Stomach (tissue), 9 donors: ENCODE results near the gene RPH3AL. TPM values are rescaled to one million over a fixed set of nuclear protein-coding genes. Genes with fewer than 3 reads are reported as not detected.
A peak's percentile ranks its signal among the peaks of the same experiment; 100 is the strongest.
"Not testable (repeated sequence)": the region's sequence is repeated elsewhere in the genome, so short reads cannot be mapped to it uniquely, and the experiment has no call there.

Experiments used
- DNase-seq, 2 donors: peaks; one replicate each; pipeline versions ENCODE4 v3.0.0 to v3.0.0-alpha.2; 2013 to 2019
- H3K27ac ChIP-seq, 5 donors: fragments of 200-600 bp in 4 of 5; sonication (generic) in 4 of 5; one replicate each; pipeline ENCODE4 v1.5.1; 2013 to 2019; ENCODE audit warnings: mild to moderate bottlenecking in 1 of 5, moderate library complexity in 1 of 5
- H3K27me3 ChIP-seq, 3 donors: fragments of 200-600 bp; sonication (generic); one replicate each; pipeline ENCODE4 v1.5.1; 2017 to 2019; ENCODE audit warnings: mixed run types in 1 of 3
- H3K36me3 ChIP-seq, 4 donors: fragments of 200-600 bp; sonication (generic); 1 replicate in 3 of 4; 2 replicates in 1 of 4; pipeline ENCODE4 v1.5.1; 2016 to 2019
- H3K4me1 ChIP-seq, 4 donors: fragments of 200-600 bp; sonication (generic); one replicate each; pipeline ENCODE4 v1.5.1; 2016 to 2019
- H3K4me3 ChIP-seq, 4 donors: fragments of 200-600 bp; sonication (generic) in 3 of 4; one replicate each; pipeline ENCODE4 v1.5.1; 2016 to 2019; ENCODE audit warnings: mild to moderate bottlenecking in 1 of 4
- H3K9me3 ChIP-seq, 4 donors: fragments of 200-600 bp; sonication (generic); one replicate each; pipeline ENCODE4 v1.5.1; 2016 to 2019
- CTCF ChIP-seq, 7 experiments: fragments of 450-650 bp in 4 of 7; fragments of 200-600 bp in 3 of 7; sonication (generic) in 3 of 7; IDR thresholded peaks; one replicate each; pipeline ENCODE4 v1.5.1; 2016 to 2019; ENCODE audit warnings: antibody characterized with exemption in 7 of 7, control low read depth in 2 of 7, mild to moderate bottlenecking in 1 of 7
- EP300 ChIP-seq: sonication (generic); formaldehyde crosslinking; IDR thresholded peaks from one replicate; pipeline ENCODE4 v1.6.1; 2017; ENCODE audit warnings: antibody characterized with exemption
- POLR2A ChIP-seq, 4 donors: fragments of 450-650 bp; IDR thresholded peaks; one replicate each; pipeline ENCODE4 v1.6.1; 2016; ENCODE audit warnings: antibody characterized with exemption in 4 of 4, control low read depth in 2 of 4, mild to moderate bottlenecking in 1 of 4, moderate library complexity in 1 of 4
- POLR2AphosphoS5 ChIP-seq, 3 donors: sonication (generic); formaldehyde crosslinking; IDR thresholded peaks; one replicate each; pipeline ENCODE4 v1.6.1; 2016; ENCODE audit warnings: antibody characterized with exemption in 3 of 3
- WGBS, 5 donors: extraction: QIAGEN DNeasy Blood & Tissue Kit in 3 of 5; methylation state at CpG; one replicate each; pipeline versions ENCODE4 v1.1.5 to v1.1.7; 2013 to 2018; 5-methylcytosine and 5-hydroxymethylcytosine counted together
- intact Hi-C: fragments of 100-400 bp; cut with DNase I; formaldehyde crosslinking; loops from one replicate; pipeline ENCODE4 v1.15.1; 2023; ENCODE audit warnings: low total_unique reads
- polyA plus RNA-seq, 3 donors: library from polyadenylated mRNA; stranded (reverse); fragments of 200-250 nt; gene quantifications; one replicate each; pipeline ENCODE4 v1.2.3, GENCODE V29; 2013
- total RNA-seq, 5 donors: library from RNA; depleted of rRNA; stranded (reverse); fragments of >200 nt; gene quantifications; one replicate each; pipeline versions ENCODE4 v1.1.0 to v1.2.3, GENCODE V29; 2014 to 2016
- donor health status: healthy with polysubstance abuse.
- donor health status: Bipolar disorder and iron deficiency.
- donor health status: healthy.

RPH3AL gene
- total and polyA plus RNA-seq, 8 donors, result 4.9 to 38.5 (median 17.4) TPM

GRCh38 chr17:237406-237955 is 115.1 kb downstream of the RPH3AL start:
- peaks cover 0 to 15% (median 3%) of the 10 kb centered on the region in 4 donors for H3K36me3 ChIP-seq
- TF ChIP-seq POLR2AphosphoS5 (IDR thresholded peaks at IDR 0.05) (no peak), EP300 (no peak), POLR2A (IDR thresholded peaks at IDR 0.05) (no peak), CTCF (IDR thresholded peaks at IDR 0.05) (no peak)
- WGBS, 5 donors, result 80 to 88% (median 83%) methylated on average over 8 of the region's 8 CpGs
- H3K27ac ChIP-seq, result no peak overlapping the region
- H3K27me3 ChIP-seq, result no peaks in the 10 kb centered on the region
- DNase-seq, result no peak
- intact Hi-C loops, result no loop called here
- H3K4me3 ChIP-seq, result no peak overlapping the region
- no peaks in the 10 kb centered on the region for H3K9me3 ChIP-seq
- peaks cover 6 to 21% (median 10%) of the 10 kb centered on the region in 4 donors for H3K4me1 ChIP-seq

GRCh38 chr17:236641-237405 is 115.8 kb downstream of the RPH3AL start:
- H3K27ac ChIP-seq, result no peak overlapping the region
- no peak overlapping the region for H3K4me3 ChIP-seq
- TF ChIP-seq POLR2AphosphoS5 (IDR thresholded peaks at IDR 0.05), result no peak
- no peak for TF ChIP-seq CTCF (IDR thresholded peaks at IDR 0.05)
- no peak for TF ChIP-seq EP300
- no peak for TF ChIP-seq POLR2A (IDR thresholded peaks at IDR 0.05)
- DNase-seq, result no peak
- peaks cover 6 to 25% (median 12%) of the 10 kb centered on the region in 4 donors for H3K4me1 ChIP-seq
- no peaks in the 10 kb centered on the region for H3K27me3 ChIP-seq
- H3K36me3 ChIP-seq, result peaks cover 0 to 15% (median 3%) of the 10 kb centered on the region in 4 donors
- 85 to 93% (median 88%) methylated on average over 30 to 34 of the region's 34 CpGs for WGBS, 5 donors
- intact Hi-C loops, result no loop called here
- H3K9me3 ChIP-seq, result no peaks in the 10 kb centered on the region

- intact Hi-C loops, result no loop called here
- WGBS, 5 donors, result 90 to 97% (median 96%) methylated on average over 21 to 26 of the region's 26 CpGs
- Histone ChIP-seq H3K9me3 (no peaks in the 10 kb centered on the region), H3K4me1 (peaks cover 6 to 25% (median 12%) of the 10 kb centered on the region in 4 donors), H3K36me3 (peaks cover 0 to 15% (median 3%) of the 10 kb centered on the region in 4 donors), H3K27me3 (no peaks in the 10 kb centered on the region), H3K4me3 (no peak overlapping the region), H3K27ac (no peak overlapping the region)
- TF ChIP-seq CTCF (IDR thresholded peaks at IDR 0.05), result no peak
- TF ChIP-seq POLR2AphosphoS5 (IDR thresholded peaks at IDR 0.05), result no peak
- no peak for DNase-seq
Observed at GRCh38 chr17:235831-236640, 116.6 kb downstream of the RPH3AL start.

- not testable (repeated sequence) for H3K9me3 ChIP-seq
Observed at GRCh38 chr17:234994-235830, 117.4 kb downstream of the RPH3AL start.

GRCh38 chr17:234163-234993 is 118.2 kb downstream of the RPH3AL start:
- 44 to 62% (median 54%) methylated on average over 15 to 21 of the region's 23 CpGs for WGBS, 5 donors
- intact Hi-C loops, result not testable (repeated sequence)

More at GRCh38 chr17:234994-235830, 117.4 kb downstream of the RPH3AL start:
- H3K27ac ChIP-seq, result peak overlapping the region in 4 of 5 donors; percentile 63 to 91 (median 82)
- peaks cover 0 to 15% (median 3%) of the 10 kb centered on the region in 4 donors for H3K36me3 ChIP-seq
- H3K4me1 ChIP-seq, result peaks cover 6 to 25% (median 12%) of the 10 kb centered on the region in 4 donors
- WGBS, 5 donors, result 84 to 92% (median 87%) methylated on average over 46 to 48 of the region's 48 CpGs
- H3K4me3 ChIP-seq, H3K27me3 ChIP-seq, intact Hi-C loops, DNase-seq: not testable (repeated sequence)

More at GRCh38 chr17:234163-234993, 118.2 kb downstream of the RPH3AL start:
- Histone ChIP-seq H3K27ac (peak overlapping the region; percentile 63 to 91 (median 76)), H3K36me3 (peaks cover 0 to 13% (median 3%) of the 10 kb centered on the region in 4 donors), H3K4me1 (peaks cover 6 to 25% (median 12%) of the 10 kb centered on the region in 4 donors), H3K4me3 (peak overlapping the region in 2 of 4 donors; percentile 18 to 19)
- not testable (repeated sequence) for H3K27me3 ChIP-seq, H3K9me3 ChIP-seq, DNase-seq
